Panc1 (cell line): ENCODE measurements around the gene MFAP4. TPM values are rescaled to one million over a fixed set of nuclear protein-coding genes. Genes with fewer than 3 reads are reported as not detected.

Experiments
- ATAC-seq: fragments of 200-7000 bp; cut with Tn5 transposase; 2 replicates; pipeline ENCODE4 v1.9.1; 2020; ENCODE audit warnings: mild to moderate bottlenecking, moderate library complexity
- BruUV-seq: library from RNA; stranded (reverse); fragments of 400-500 nt; replicated peaks from 2 replicates; lab custom pipeline; 2021; lab: Mats Ljungman, UMichigan
- CTCF ChIA-PET: fragments of 300-600 bp; sonication (Branson Sonifier 250); formaldehyde crosslinking; loops from one replicate; lab custom pipeline; 2022; ENCODE audit warnings: antibody characterized with exemption; lab: Charles Lee
- POLR2A ChIA-PET: fragments of 300-600 bp; sonication (Branson Sonifier 250); formaldehyde crosslinking; loops from one replicate; lab custom pipeline; 2022; ENCODE audit warnings: antibody characterized with exemption; lab: Charles Lee
- DNase-seq: peaks from one replicate; pipeline ENCODE4 v3.0.0-alpha.2; 2010; ENCODE audit warnings: low read depth, low spot score
- H3K27ac ChIP-seq: 2 replicates; pipeline ENCODE4 v1.5.1; 2011; ENCODE audit warnings: mild to moderate bottlenecking, low read length, inconsistent platforms
- H3K27me3 ChIP-seq: fragments of 200-500 bp; sonication (Bioruptor generic); 2 replicates; pipeline ENCODE4 v1.6.0; 2014; ENCODE audit warnings: low read length, inconsistent platforms; ENCODE audit not compliant: control insufficient read depth, insufficient read depth
- H3K36me3 ChIP-seq: fragments of 200-500 bp; sonication (Bioruptor generic); 2 replicates; pipeline ENCODE4 v1.5.1; 2014; ENCODE audit warnings: inconsistent platforms, mild to moderate bottlenecking, low read length, moderate library complexity; ENCODE audit not compliant: control insufficient read depth, insufficient read depth
- H3K4me1 ChIP-seq: 2 replicates; pipeline ENCODE4 v1.5.1; 2011; ENCODE audit warnings: inconsistent platforms, mild to moderate bottlenecking, low read length, moderate library complexity; ENCODE audit not compliant: control insufficient read depth, insufficient read depth
- H3K4me3 ChIP-seq, 2 experiments: 2 replicates each; pipeline ENCODE4 v1.5.1; 2011 to 2012; ENCODE audit warnings: low read depth in 2 of 2, low read length in 2 of 2, mild to moderate bottlenecking in 2 of 2, inconsistent platforms in 1 of 2, moderate library complexity in 1 of 2
- H3K9me3 ChIP-seq: fragments of 200-500 bp; sonication (Bioruptor generic); 2 replicates; pipeline ENCODE4 v1.5.1; 2014; ENCODE audit warnings: low read depth, mild to moderate bottlenecking, inconsistent platforms, low read length, moderate library complexity; ENCODE audit not compliant: control insufficient read depth, insufficient read depth
- POLR2AphosphoS5 ChIP-seq: IDR thresholded peaks from 2 replicates; pipeline ENCODE4 v1.6.1; 2012; ENCODE audit warnings: mild to moderate bottlenecking, low read depth, low read length, moderate library complexity
- SIN3A ChIP-seq: IDR thresholded peaks from 2 replicates; pipeline ENCODE4 v1.6.1; 2012; ENCODE audit warnings: low read depth, mild to moderate bottlenecking, low read length, moderate library complexity, borderline replicate concordance; ENCODE audit not compliant: insufficient read depth
- TCF7L2 ChIP-seq: IDR thresholded peaks from 2 replicates; pipeline ENCODE4 v1.6.1; 2011; ENCODE audit warnings: mild to moderate bottlenecking, low read depth, low read length, inconsistent platforms
- in situ Hi-C: cut with HindIII; loops from 2 replicates; pipeline ENCODE4 v1.10.0; 2016; ENCODE audit warnings: low sequenced_read_pairs, low pct_unique_long_range_greater_than_20kb
- intact Hi-C: fragments of 100-400 bp; cut with micrococcal nuclease; formaldehyde crosslinking; loops from one replicate; pipeline ENCODE4 v1.10.0; 2022; ENCODE audit not compliant: unreplicated experiment
- total RNA-seq: library from RNA; stranded (reverse); gene quantifications from one replicate; pipeline ENCODE4 v1.2.1, GENCODE V29; 2021; ENCODE audit not compliant: unreplicated experiment
- TF ChIP-seq, protein P1 (sequence below): fragments of 450-650 bp; IDR thresholded peaks from 2 replicates; pipeline ENCODE4 v1.5.1; 2017; ENCODE audit warnings: mild to moderate bottlenecking
- TF ChIP-seq, protein P2 (sequence below), 2 experiments: IDR thresholded peaks; 2 replicates each; pipeline ENCODE4 v1.6.1; 2011 to 2012; ENCODE audit warnings: low read depth in 2 of 2, control low read depth in 1 of 2, low read length in 1 of 2, mild to moderate bottlenecking in 1 of 2, moderate library complexity in 1 of 2; ENCODE audit not compliant: insufficient read depth in 1 of 2

Gene MFAP4
- total RNA-seq, 1 experiment from 2014 or later, result 0.92 TPM

DNA sequence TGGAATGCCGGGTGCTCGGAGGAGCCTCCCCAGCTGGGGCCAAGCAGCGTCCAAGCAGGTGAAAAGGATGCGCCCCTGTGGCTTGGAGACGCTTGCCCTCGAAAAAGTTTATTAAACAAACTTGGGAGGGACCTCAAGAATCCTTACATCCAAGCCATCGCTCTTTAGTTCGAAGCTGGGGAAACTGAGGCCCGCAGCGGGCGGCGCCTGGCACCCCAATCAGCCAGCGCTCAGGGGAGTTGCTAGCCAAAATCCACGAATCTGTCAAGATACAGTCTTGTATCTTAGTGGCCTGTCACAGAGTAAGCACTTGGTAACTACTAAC, 23.9 kb downstream of the MFAP4 start:
- ATAC-seq, result no peak
- intact Hi-C loops, result loop anchor here (2.0 kb wide), 1 partner anchor 84 kb away; no protein-coding TSS in a partner anchor
- peak overlapping the region; percentile 58 to 79 for H3K4me3 ChIP-seq
- TF ChIP-seq, protein P1, sequence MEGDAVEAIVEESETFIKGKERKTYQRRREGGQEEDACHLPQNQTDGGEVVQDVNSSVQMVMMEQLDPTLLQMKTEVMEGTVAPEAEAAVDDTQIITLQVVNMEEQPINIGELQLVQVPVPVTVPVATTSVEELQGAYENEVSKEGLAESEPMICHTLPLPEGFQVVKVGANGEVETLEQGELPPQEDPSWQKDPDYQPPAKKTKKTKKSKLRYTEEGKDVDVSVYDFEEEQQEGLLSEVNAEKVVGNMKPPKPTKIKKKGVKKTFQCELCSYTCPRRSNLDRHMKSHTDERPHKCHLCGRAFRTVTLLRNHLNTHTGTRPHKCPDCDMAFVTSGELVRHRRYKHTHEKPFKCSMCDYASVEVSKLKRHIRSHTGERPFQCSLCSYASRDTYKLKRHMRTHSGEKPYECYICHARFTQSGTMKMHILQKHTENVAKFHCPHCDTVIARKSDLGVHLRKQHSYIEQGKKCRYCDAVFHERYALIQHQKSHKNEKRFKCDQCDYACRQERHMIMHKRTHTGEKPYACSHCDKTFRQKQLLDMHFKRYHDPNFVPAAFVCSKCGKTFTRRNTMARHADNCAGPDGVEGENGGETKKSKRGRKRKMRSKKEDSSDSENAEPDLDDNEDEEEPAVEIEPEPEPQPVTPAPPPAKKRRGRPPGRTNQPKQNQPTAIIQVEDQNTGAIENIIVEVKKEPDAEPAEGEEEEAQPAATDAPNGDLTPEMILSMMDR, result no peak
- TF ChIP-seq SIN3A (no peak), POLR2AphosphoS5 (no peak)
- TF ChIP-seq, protein P2, sequence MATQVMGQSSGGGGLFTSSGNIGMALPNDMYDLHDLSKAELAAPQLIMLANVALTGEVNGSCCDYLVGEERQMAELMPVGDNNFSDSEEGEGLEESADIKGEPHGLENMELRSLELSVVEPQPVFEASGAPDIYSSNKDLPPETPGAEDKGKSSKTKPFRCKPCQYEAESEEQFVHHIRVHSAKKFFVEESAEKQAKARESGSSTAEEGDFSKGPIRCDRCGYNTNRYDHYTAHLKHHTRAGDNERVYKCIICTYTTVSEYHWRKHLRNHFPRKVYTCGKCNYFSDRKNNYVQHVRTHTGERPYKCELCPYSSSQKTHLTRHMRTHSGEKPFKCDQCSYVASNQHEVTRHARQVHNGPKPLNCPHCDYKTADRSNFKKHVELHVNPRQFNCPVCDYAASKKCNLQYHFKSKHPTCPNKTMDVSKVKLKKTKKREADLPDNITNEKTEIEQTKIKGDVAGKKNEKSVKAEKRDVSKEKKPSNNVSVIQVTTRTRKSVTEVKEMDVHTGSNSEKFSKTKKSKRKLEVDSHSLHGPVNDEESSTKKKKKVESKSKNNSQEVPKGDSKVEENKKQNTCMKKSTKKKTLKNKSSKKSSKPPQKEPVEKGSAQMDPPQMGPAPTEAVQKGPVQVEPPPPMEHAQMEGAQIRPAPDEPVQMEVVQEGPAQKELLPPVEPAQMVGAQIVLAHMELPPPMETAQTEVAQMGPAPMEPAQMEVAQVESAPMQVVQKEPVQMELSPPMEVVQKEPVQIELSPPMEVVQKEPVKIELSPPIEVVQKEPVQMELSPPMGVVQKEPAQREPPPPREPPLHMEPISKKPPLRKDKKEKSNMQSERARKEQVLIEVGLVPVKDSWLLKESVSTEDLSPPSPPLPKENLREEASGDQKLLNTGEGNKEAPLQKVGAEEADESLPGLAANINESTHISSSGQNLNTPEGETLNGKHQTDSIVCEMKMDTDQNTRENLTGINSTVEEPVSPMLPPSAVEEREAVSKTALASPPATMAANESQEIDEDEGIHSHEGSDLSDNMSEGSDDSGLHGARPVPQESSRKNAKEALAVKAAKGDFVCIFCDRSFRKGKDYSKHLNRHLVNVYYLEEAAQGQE (IDR thresholded peaks at IDR 0.05; ENCODE audit: insufficient read depth in 1 of 2, low read depth in 2 of 2, low read length in 1 of 2), result no peak
- in situ Hi-C loops, result no loop called here
- DNase-seq, result no peak
- peaks cover 5% of the 10 kb centered on the region for H3K4me1 ChIP-seq
- no TSS peak for BruUV-seq
- no peak overlapping the region; the same call in 1 of the 2 replicates for H3K27ac ChIP-seq
- POLR2A ChIA-PET, result no interaction called here
- no peaks in the 10 kb centered on the region for H3K9me3 ChIP-seq
- CTCF ChIA-PET, result interaction anchor here (0.6 to 1.3 kb wide), 5 partner anchors 15 to 163 kb away, joined by 3 to 8 read pairs (median 6); no protein-coding TSS in a partner anchor
- no peaks in the 10 kb centered on the region for H3K27me3 ChIP-seq
- H3K36me3 ChIP-seq, result no peaks in the 10 kb centered on the region; the same call in 1 of the 2 replicates

DNA sequence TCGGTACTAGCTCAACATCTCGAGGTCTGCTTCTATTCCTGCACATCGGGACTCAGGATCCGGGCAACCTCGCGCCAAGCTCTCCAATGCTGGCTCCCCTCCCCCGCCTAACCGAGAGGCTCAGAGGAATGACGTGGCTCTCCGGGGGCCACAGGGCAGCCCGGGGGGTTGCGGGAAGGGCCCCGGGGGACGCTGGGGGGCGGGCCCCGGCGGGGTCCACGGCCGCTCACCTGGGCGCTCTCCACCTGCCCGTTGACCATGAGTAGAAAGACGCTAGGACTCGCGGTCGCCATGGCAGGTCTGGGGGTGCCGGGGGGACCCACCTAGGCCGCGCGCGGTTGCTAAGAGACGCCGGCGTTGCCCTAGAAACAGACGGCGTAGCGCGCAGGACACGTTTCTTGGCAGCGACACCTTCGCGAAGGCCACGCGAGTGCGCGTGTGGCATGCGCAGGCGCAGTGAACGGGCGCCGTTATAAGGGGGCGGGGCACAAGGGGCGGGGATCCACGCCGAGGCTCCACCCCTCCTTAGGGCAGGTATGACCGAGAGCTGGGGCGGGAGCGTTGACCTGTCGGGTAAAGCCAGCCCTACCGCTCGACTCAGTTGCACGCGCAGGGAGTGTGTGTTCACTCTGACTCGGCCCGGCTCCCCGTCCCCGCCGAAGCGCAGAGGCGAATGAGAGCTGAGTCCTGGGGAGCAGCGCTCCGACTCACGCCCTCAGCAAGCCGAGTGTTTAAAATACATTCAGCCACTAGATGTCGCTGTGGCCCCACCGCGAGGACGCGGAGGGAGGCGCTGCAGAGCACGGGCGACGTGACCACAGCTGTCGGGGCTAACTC, 24.5 kb downstream of the MFAP4 start, which contains the start of gene B9D1:
TSS of gene B9D1 (minus strand) at position 447 of the 837 bp plus-strand sequence. CDS start at position 293, 154 bp downstream.
- peak; percentile 71 for DNase-seq
- POLR2A ChIA-PET, result interaction anchor here (0.8 kb wide), 1 partner anchor 15 kb away, joined by 3 read pairs; the partner anchor contains the start of gene MAPK7
- Histone ChIP-seq H3K27ac (peak within 1 kb of the TSS; percentile 81), H3K9me3 (no peaks in the 10 kb centered on the region), H3K4me3 (peak within 1 kb of the TSS; percentile 58 to 79), H3K36me3 (no peaks in the 10 kb centered on the region; the same call in 1 of the 2 replicates), H3K27me3 (no peaks in the 10 kb centered on the region), H3K4me1 (peaks cover 5% of the 10 kb centered on the region)
- intact Hi-C loops (loop anchor here (2.0 kb wide), 1 partner anchor 84 kb away; no protein-coding TSS in a partner anchor), in situ Hi-C loops (no loop called here)
- CTCF ChIA-PET, result interaction anchor here (0.6 to 1.3 kb wide), 5 partner anchors 15 to 163 kb away, joined by 3 to 8 read pairs (median 6); no protein-coding TSS in a partner anchor
- peak; percentile 92 for ATAC-seq
- BruUV-seq, result no TSS peak
- TF ChIP-seq TCF7L2 (no peak), POLR2AphosphoS5 (peak; percentile 25; the same call in 1 of the 2 replicates), SIN3A (0 out of 2 replicates have a peak, but pooled peaks have one; percentile 28)
- TF ChIP-seq, protein P1, result peak; percentile 96
- TF ChIP-seq, protein P2 (IDR thresholded peaks at IDR 0.05; ENCODE audit: insufficient read depth in 1 of 2, low read depth in 2 of 2, low read length in 1 of 2), result peak in 1 of 2 experiments; percentile 11; a peak in 1 of 4 replicates
